Osteocyte (in vitro differentiated cells): Measurements from ENCODE around the gene NAA10. TPM values are rescaled to one million over a fixed set of nuclear protein-coding genes. Genes with fewer than 3 reads are reported as not detected.

Experiments used
- DNase-seq: peaks from one replicate; pipeline ENCODE4 v3.0.0; 2021; ENCODE audit warnings: mixed read lengths; ENCODE audit not compliant: unreplicated experiment; ENCODE audit errors: extremely low spot score
- H3K27ac Mint-ChIP-seq: one replicate; pipeline ENCODE4 v1.8.0; 2021; ENCODE audit warnings: mild to moderate bottlenecking, mixed read lengths; ENCODE audit not compliant: unreplicated experiment
- H3K27me3 Mint-ChIP-seq: one replicate; pipeline ENCODE4 v1.8.0; 2021; ENCODE audit warnings: mixed read lengths; ENCODE audit not compliant: unreplicated experiment
- H3K36me3 Mint-ChIP-seq: one replicate; pipeline ENCODE4 v1.8.0; 2021; ENCODE audit warnings: mixed read lengths; ENCODE audit not compliant: unreplicated experiment
- H3K4me1 Mint-ChIP-seq: one replicate; pipeline ENCODE4 v1.8.0; 2021; ENCODE audit warnings: mixed read lengths; ENCODE audit not compliant: unreplicated experiment
- H3K4me3 Mint-ChIP-seq: one replicate; pipeline ENCODE4 v1.8.0; 2021; ENCODE audit warnings: mild to moderate bottlenecking, moderate library complexity, mixed read lengths; ENCODE audit not compliant: unreplicated experiment
- H3K9me3 Mint-ChIP-seq: one replicate; pipeline ENCODE4 v1.8.0; 2021; ENCODE audit warnings: mixed read lengths; ENCODE audit not compliant: unreplicated experiment
- CTCF ChIP-seq: fragments of 200-600 bp; sonication (generic); IDR thresholded peaks from 2 replicates; pipeline ENCODE4 v1.5.0; 2021; ENCODE audit warnings: antibody characterized with exemption, mild to moderate bottlenecking, moderate library complexity
- total RNA-seq: library from RNA; stranded (reverse); gene quantifications from 2 replicates; pipeline ENCODE4 v1.2.1, GENCODE V29; 2021

Gene NAA10
- total RNA-seq, 1 donor from 2014 or later = 96.6 TPM

- no peak overlapping the region for H3K27ac Mint-ChIP-seq
- no peak for DNase-seq
- no peaks in the 10 kb centered on the region for H3K9me3 Mint-ChIP-seq
- H3K36me3 Mint-ChIP-seq = peaks cover 42% of the 10 kb centered on the region
- H3K27me3 Mint-ChIP-seq = no peaks in the 10 kb centered on the region
- no peak for TF ChIP-seq CTCF
- H3K4me1 Mint-ChIP-seq = peaks cover 5% of the 10 kb centered on the region
- no peak overlapping the region for H3K4me3 Mint-ChIP-seq
Measured at GRCh38 chrX:153956044-153956907, 21.4 kb upstream of the NAA10 start.

GRCh38 chrX:153955228-153955732 lies 20.4 kb upstream of the NAA10 start:
- peaks cover 5% of the 10 kb centered on the region for H3K4me1 Mint-ChIP-seq
- no peak for DNase-seq
- no peaks in the 10 kb centered on the region for H3K27me3 Mint-ChIP-seq
- no peak for TF ChIP-seq CTCF
- H3K4me3 Mint-ChIP-seq = no peak overlapping the region
- no peaks in the 10 kb centered on the region for H3K9me3 Mint-ChIP-seq
- peaks cover 40% of the 10 kb centered on the region for H3K36me3 Mint-ChIP-seq
- no peak overlapping the region for H3K27ac Mint-ChIP-seq

GRCh38 chrX:153954558-153955227 lies 19.9 kb upstream of the NAA10 start:
- Mint-ChIP-seq H3K27me3 (no peaks in the 10 kb centered on the region), H3K4me1 (peaks cover 5% of the 10 kb centered on the region), H3K27ac (no peak overlapping the region), H3K36me3 (peaks cover 38% of the 10 kb centered on the region), H3K9me3 (no peaks in the 10 kb centered on the region), H3K4me3 (no peak overlapping the region)
- no peak for DNase-seq
- no peak for TF ChIP-seq CTCF

GRCh38 chrX:153953892-153954557 lies 19.2 kb upstream of the NAA10 start:
- Mint-ChIP-seq H3K4me1 (peaks cover 7% of the 10 kb centered on the region), H3K27ac (no peak overlapping the region), H3K4me3 (no peak overlapping the region), H3K36me3 (peaks cover 41% of the 10 kb centered on the region), H3K27me3 (no peaks in the 10 kb centered on the region), H3K9me3 (no peaks in the 10 kb centered on the region)
- DNase-seq = no peak
- no peak for TF ChIP-seq CTCF
